Glutamatergic neuron (in vitro differentiated cells): ENCODE data around the gene BNIP5. TPM values are rescaled to one million over a fixed set of nuclear protein-coding genes. Genes with fewer than 3 reads are reported as not detected.
"Not testable (repeated sequence)": the region's sequence is repeated elsewhere in the genome, so short reads cannot be mapped to it uniquely, and the experiment has no call there.

ENCODE experiments used
- DNase-seq: peaks from one replicate; pipeline ENCODE4 v3.0.0; 2022
- H3K27ac Mint-ChIP-seq: one replicate; pipeline ENCODE4 v1.8.0; 2020; ENCODE audit warnings: mild to moderate bottlenecking, mixed read lengths, inconsistent platforms; ENCODE audit not compliant: unreplicated experiment
- H3K27me3 Mint-ChIP-seq: one replicate; pipeline ENCODE4 v1.8.0; 2020; ENCODE audit warnings: mild to moderate bottlenecking, moderate library complexity, mixed read lengths, inconsistent platforms; ENCODE audit not compliant: unreplicated experiment
- H3K36me3 Mint-ChIP-seq: one replicate; pipeline ENCODE4 v1.8.0; 2020; ENCODE audit warnings: mild to moderate bottlenecking, mixed read lengths, inconsistent platforms; ENCODE audit not compliant: unreplicated experiment
- H3K4me1 Mint-ChIP-seq: one replicate; pipeline ENCODE4 v1.8.0; 2020; ENCODE audit warnings: mild to moderate bottlenecking, low read depth, mixed read lengths, inconsistent platforms; ENCODE audit not compliant: unreplicated experiment
- H3K4me3 Mint-ChIP-seq: one replicate; pipeline ENCODE4 v1.8.0; 2020; ENCODE audit warnings: mild to moderate bottlenecking, mixed read lengths, inconsistent platforms; ENCODE audit not compliant: unreplicated experiment
- H3K9me3 Mint-ChIP-seq: one replicate; pipeline ENCODE4 v1.8.0; 2020; ENCODE audit warnings: mild to moderate bottlenecking, moderate library complexity, mixed read lengths, inconsistent platforms; ENCODE audit not compliant: unreplicated experiment
- total RNA-seq: library from RNA; stranded (reverse); fragmentation: NEBNext Ultra II Directional; extraction: Animal tissue kit (Norgen Biotek cat#: 25700); gene quantifications from one replicate; pipeline ENCODE4 v1.2.1, GENCODE V29; 2021; ENCODE audit not compliant: unreplicated experiment
- TF ChIP-seq, protein P1 (sequence below): fragments of 200-600 bp; sonication (generic); IDR thresholded peaks from one replicate; pipeline ENCODE4 v1.5.0; 2021; ENCODE audit not compliant: partially characterized antibody, unreplicated experiment

Gene BNIP5
- total RNA-seq, 1 donor from 2014 or later, result not detected

DNA sequence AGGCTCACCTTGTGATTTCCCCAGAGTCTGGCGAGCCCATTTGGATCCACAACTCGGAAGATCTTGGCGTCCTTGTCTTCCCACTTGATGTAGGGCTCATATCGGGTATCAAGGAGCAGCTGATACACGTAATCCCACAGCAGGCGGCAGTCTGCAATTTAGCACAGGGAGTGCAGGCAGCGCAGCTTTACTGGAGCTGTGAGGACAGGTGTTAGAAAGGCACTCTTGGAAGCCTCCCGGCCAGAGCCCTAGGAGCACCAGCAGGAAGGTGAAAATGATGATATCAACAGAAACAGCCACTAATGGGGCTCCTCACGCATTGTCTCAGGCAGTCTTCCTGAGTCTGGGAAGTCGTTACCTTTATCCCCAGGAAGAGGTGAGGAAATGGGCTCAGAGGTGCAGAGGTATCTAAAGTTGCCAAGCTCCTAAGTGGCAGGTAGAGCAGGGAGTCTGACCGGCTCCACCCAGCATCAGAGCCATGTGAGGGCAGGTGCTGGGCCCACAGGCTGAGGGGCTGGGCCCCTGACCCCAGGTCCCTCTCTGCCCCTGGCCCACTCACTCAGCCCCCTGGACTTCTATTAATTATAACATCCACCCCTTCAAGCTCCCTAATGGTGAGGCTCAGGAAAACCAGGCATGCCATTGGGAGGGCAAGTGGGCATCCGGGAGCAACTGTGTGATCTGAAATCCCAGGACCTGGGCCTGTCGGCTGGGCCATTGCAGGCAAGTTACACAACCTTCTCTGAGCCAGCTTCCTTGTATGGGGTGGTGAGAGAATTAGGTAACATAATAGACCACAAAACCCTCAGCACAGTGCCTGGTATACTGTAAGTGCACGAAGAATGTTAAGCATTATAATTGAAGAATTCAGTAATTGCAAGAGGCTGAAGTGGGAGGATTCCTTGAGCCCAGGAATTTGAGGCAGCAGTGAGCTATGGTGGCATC, 32.5 kb upstream of the BNIP5 start:
- Mint-ChIP-seq H3K4me1 (no peaks in the 10 kb centered on the region), H3K27ac (no peak overlapping the region), H3K4me3 (no peak overlapping the region), H3K36me3 (no peaks in the 10 kb centered on the region), H3K9me3 (no peaks in the 10 kb centered on the region), H3K27me3 (peaks cover 2% of the 10 kb centered on the region)
- TF ChIP-seq, protein P1, sequence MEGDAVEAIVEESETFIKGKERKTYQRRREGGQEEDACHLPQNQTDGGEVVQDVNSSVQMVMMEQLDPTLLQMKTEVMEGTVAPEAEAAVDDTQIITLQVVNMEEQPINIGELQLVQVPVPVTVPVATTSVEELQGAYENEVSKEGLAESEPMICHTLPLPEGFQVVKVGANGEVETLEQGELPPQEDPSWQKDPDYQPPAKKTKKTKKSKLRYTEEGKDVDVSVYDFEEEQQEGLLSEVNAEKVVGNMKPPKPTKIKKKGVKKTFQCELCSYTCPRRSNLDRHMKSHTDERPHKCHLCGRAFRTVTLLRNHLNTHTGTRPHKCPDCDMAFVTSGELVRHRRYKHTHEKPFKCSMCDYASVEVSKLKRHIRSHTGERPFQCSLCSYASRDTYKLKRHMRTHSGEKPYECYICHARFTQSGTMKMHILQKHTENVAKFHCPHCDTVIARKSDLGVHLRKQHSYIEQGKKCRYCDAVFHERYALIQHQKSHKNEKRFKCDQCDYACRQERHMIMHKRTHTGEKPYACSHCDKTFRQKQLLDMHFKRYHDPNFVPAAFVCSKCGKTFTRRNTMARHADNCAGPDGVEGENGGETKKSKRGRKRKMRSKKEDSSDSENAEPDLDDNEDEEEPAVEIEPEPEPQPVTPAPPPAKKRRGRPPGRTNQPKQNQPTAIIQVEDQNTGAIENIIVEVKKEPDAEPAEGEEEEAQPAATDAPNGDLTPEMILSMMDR, result no peak
- no peak for DNase-seq

DNA sequence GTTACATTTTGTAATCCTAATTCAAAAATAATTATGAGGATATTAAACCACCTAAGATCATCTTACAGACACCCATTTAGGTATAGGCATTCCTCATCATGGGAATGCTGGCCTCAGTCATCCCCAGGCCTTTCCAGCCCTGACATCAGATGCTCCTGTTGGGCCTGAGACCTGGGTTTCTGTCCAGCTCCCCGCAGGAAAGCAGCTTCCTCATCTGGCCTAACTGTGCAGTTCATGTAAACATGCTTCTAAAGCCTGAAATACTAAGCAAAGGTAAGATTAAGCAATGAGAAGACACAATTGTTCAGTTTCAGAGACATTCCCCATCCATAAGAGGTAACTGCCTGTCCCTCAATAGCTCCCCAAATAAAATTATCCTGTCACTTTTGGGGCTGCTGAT, 31.7 kb upstream of the BNIP5 start:
- Mint-ChIP-seq H3K27me3 (peaks cover 2% of the 10 kb centered on the region), H3K27ac (no peak overlapping the region), H3K4me1 (no peaks in the 10 kb centered on the region), H3K4me3 (no peak overlapping the region), H3K9me3 (no peaks in the 10 kb centered on the region), H3K36me3 (no peaks in the 10 kb centered on the region)
- no peak for DNase-seq
- TF ChIP-seq, protein P1, result no peak

DNA sequence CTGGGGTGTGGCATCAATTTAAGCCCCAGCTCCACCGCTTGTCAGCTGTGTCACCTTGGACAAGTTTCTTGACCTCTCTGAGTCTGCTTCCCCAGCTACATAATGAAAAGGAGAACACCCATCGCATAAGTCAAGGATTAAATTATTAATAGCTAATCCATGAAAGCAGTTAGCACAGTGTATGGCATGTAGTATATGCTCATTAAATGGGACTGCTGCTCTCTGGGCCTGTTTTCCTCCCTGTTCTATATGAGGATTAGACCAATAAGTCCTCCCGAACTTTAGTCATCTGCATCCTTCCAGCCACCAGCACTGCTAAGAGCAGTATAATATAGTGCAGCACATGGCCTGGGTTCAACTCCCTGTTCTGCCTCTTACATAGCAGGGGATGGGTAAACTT, 31.1 kb upstream of the BNIP5 start:
- Mint-ChIP-seq H3K36me3 (no peaks in the 10 kb centered on the region), H3K27ac (no peak overlapping the region), H3K27me3 (peaks cover 2% of the 10 kb centered on the region), H3K9me3 (no peaks in the 10 kb centered on the region), H3K4me1 (no peaks in the 10 kb centered on the region), H3K4me3 (no peak overlapping the region)
- no peak for DNase-seq
- TF ChIP-seq, protein P1, result no peak

DNA sequence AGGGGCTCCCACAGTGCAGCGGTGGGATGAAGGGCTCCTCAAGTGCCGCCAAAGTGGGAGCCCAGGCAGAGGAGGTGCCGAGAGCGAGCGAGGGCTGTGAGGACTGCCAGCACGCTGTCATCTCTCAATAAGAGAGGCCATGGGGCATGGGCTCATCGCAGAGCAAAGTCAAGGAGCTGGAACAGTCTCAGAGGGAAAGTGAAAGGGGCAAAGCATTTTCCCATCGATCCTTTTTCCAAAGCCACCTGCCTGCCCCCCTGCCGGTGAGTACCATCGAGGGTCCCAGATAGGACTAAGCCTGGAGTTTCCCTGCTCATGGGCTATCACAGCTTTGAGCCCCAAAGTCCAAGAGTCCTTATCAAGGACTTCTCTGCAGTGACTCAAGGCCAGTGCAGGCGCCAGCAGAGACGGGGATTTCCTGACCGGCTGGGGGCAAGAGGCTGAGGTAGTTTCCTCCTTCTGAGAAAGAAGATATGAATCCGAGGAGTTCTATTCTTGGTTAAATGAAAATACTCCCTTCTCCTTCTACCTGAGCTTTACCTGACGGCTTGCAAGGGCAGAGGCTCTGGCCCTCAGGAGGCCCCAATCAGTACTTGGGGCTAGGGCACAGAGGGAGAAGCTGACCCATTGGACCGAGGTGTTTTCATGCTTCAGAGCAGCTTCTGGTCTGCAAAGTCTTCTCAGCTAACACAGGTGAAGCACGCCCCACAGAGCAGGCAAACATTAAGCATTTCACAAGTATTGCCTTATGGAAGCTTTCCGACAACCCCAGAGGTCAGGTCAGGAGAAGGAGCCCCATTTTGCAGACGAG, 28.2 kb upstream of the BNIP5 start:
- H3K36me3 Mint-ChIP-seq, result no peaks in the 10 kb centered on the region
- no peaks in the 10 kb centered on the region for H3K27me3 Mint-ChIP-seq
- DNase-seq, result no peak
- H3K9me3 Mint-ChIP-seq, result peaks cover 2% of the 10 kb centered on the region
- H3K27ac Mint-ChIP-seq, result no peak overlapping the region
- TF ChIP-seq, protein P1, result no peak
- peaks cover 5% of the 10 kb centered on the region for H3K4me1 Mint-ChIP-seq
- H3K4me3 Mint-ChIP-seq, result no peak overlapping the region

DNA sequence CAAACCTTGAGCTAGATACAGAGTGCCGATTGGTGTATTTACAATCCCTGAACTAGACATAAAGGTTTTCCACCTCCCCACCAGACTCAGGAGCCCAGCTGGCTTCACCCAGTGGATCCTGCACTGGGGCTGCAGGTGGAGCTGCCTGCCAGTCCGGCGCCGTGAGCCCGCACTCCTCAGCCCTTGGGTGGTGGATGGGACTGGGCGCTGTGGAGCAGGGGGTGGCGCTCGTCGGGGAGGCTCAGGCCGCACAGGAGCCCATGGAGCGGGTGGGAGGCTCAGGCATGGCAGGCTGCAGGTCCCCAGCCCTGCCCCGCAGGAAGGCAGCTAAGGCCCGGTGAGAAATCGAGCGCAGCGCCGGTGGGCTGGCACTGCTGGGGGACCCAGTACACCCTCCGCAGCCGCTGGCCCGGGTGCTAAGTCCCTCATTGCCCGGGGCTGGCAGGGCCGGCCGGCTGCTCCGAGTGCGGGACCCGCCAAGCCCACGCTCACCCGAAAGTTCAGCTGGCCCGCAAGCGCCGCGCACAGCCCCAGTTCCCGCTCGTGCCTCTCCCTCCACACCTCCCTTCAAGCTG, 27.5 kb upstream of the BNIP5 start:
- not testable (repeated sequence) for H3K9me3 Mint-ChIP-seq, H3K4me3 Mint-ChIP-seq

DNA sequence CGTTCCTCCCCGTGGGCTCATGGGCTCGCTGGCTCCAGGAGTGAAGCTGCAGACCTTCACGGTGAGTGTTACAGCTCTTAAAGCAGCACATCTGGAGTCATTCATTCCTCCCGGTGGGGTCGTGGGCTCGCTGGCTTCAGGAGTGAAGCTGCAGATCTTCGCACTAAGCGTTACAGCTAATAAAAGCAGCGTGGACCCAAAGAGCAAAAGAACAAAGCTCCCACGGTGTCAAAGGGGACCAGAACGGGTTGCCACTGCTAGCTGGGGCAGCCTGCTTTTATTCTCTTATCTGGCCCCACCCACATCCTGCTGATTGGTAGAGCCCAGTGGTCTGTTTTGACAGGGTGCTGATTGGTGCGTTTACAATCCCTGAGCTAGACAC, 26.7 kb upstream of the BNIP5 start:
- not testable (repeated sequence) for H3K4me1 Mint-ChIP-seq, H3K27ac Mint-ChIP-seq, H3K27me3 Mint-ChIP-seq, H3K36me3 Mint-ChIP-seq, H3K4me3 Mint-ChIP-seq, DNase-seq, H3K9me3 Mint-ChIP-seq

More for the DNA sequence above, 27.5 kb upstream of the BNIP5 start:
- not testable (repeated sequence) for H3K27ac Mint-ChIP-seq, H3K27me3 Mint-ChIP-seq, DNase-seq, H3K36me3 Mint-ChIP-seq, H3K4me1 Mint-ChIP-seq
